A549 (cell line): ENCODE data around the gene TMEM269.

ENCODE experiments used
- CBX8 ChIP-seq: fragments of 200-600 bp; sonication (generic); IDR thresholded peaks from 2 replicates; pipeline ENCODE4 v1.6.1; 2016
- EHF ChIP-seq: fragments of 250-450 bp; sonication (Bioruptor Pico); IDR thresholded peaks from 2 replicates; pipeline ENCODE4 v1.5.0; 2020; ENCODE audit warnings: mild to moderate bottlenecking
- EHMT2 ChIP-seq: fragments of 200-600 bp; sonication (generic); IDR thresholded peaks from 2 replicates; pipeline ENCODE4 v1.6.1; 2016; ENCODE audit warnings: antibody characterized with exemption, low read depth, mild to moderate bottlenecking, moderate library complexity
- EP300 ChIP-seq, 2 experiments: fragments of >200 bp; sonication (Bioruptor Twin); formaldehyde crosslinking; IDR thresholded peaks; 2 replicates in 1 of 2; 3 replicates in 1 of 2; pipeline ENCODE4 v1.6.1; 2016 to 2017
- ESRRA ChIP-seq: fragments of 150-350 bp; IDR thresholded peaks from 2 replicates; pipeline ENCODE4 v1.6.1; 2014; ENCODE audit warnings: mild to moderate bottlenecking, low read length, borderline replicate concordance
- MAFK ChIP-seq: fragments of 450-650 bp; IDR thresholded peaks from 2 replicates; pipeline ENCODE4 v1.6.1; 2014; ENCODE audit not compliant: partially characterized antibody
- POLR2A ChIP-seq: IDR thresholded peaks from 2 replicates; pipeline ENCODE4 v1.6.1; 2012; ENCODE audit warnings: mild to moderate bottlenecking, low read length
- RFX5 ChIP-seq: fragments of 450-650 bp; IDR thresholded peaks from 2 replicates; pipeline ENCODE4 v1.7.1; 2014; ENCODE audit warnings: antibody characterized with exemption, mild to moderate bottlenecking, moderate library complexity
- SMC3 ChIP-seq: fragments of >200 bp; sonication (Bioruptor Twin); formaldehyde crosslinking; IDR thresholded peaks from 3 replicates; pipeline ENCODE4 v1.6.1; 2018; ENCODE audit warnings: inconsistent platforms
- TF ChIP-seq, protein P1 (sequence below): fragments of >200 bp; sonication (Bioruptor Twin); formaldehyde crosslinking; IDR thresholded peaks from 3 replicates; pipeline ENCODE4 v1.5.1; 2016
- TF ChIP-seq, protein P2 (sequence below): IDR thresholded peaks from 2 replicates; pipeline ENCODE4 v1.6.1; 2012

DNA sequence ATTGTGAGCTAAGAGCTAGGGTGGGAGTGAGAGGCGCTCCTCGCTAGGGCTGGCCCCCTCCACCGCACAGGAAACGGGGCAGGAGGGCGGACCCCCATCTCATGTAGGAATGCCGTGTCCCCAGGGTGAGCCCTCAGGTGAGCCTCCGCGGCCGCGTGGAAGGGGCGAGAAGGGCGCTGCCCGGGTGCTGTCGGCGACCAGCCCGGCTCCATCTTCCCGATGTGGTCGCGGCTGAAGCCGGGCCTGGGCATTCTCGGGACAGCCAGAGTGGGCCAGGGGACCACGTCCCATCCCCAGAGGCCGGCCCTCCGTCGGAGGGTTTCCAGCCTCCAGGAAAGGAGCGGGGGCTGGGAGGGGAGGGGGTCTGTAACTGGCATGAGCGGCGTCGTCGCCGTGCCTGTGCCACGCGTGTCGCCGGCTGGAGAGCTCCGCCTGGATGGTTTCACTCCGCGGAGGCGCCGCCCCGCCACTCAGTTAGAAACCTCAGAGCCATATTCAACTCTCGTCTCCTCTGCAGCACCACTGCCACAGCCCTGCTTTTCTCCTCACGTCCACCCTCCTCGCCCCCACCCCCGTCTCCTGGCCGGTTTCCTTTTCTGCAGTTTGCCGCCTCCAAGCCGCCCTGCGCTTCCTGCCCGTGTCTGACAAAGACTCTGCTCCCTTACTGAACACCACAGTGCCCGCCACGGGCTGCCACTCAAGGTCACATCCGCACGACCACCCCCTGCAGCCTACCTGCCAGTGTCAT, at the start of gene TMEM269:
- TF ChIP-seq EP300 (IDR thresholded peaks at IDR 0.05) (no peak), RFX5 (no peak), SMC3 (no peak), POLR2A (no peak), ESRRA (no peak), CBX8 (no peak), MAFK (no peak), EHF (CRISPR knock-in tag) (no peak), EHMT2 (no peak)
- TF ChIP-seq, protein P1, sequence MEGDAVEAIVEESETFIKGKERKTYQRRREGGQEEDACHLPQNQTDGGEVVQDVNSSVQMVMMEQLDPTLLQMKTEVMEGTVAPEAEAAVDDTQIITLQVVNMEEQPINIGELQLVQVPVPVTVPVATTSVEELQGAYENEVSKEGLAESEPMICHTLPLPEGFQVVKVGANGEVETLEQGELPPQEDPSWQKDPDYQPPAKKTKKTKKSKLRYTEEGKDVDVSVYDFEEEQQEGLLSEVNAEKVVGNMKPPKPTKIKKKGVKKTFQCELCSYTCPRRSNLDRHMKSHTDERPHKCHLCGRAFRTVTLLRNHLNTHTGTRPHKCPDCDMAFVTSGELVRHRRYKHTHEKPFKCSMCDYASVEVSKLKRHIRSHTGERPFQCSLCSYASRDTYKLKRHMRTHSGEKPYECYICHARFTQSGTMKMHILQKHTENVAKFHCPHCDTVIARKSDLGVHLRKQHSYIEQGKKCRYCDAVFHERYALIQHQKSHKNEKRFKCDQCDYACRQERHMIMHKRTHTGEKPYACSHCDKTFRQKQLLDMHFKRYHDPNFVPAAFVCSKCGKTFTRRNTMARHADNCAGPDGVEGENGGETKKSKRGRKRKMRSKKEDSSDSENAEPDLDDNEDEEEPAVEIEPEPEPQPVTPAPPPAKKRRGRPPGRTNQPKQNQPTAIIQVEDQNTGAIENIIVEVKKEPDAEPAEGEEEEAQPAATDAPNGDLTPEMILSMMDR = no peak
- TF ChIP-seq, protein P2, sequence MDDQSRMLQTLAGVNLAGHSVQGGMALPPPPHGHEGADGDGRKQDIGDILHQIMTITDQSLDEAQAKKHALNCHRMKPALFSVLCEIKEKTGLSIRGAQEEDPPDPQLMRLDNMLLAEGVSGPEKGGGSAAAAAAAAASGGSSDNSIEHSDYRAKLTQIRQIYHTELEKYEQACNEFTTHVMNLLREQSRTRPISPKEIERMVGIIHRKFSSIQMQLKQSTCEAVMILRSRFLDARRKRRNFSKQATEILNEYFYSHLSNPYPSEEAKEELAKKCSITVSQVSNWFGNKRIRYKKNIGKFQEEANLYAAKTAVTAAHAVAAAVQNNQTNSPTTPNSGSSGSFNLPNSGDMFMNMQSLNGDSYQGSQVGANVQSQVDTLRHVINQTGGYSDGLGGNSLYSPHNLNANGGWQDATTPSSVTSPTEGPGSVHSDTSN = no peak
